Ovary (tissue), 3 donors: Measurements from ENCODE around the gene MYO3B.

Source experiments
- POLR2A ChIP-seq: fragments of 450-650 bp; IDR thresholded peaks from one replicate; pipeline ENCODE4 v1.6.1; 2017; ENCODE audit warnings: antibody characterized with exemption, mild to moderate bottlenecking, moderate library complexity
- TF ChIP-seq, protein P1 (sequence below), 3 donors: fragments of 450-650 bp in 2 of 3; fragments of 200-600 bp in 1 of 3; IDR thresholded peaks; one replicate each; pipeline versions ENCODE4 v1.5.1 to v1.8.0; 2016 to 2022; ENCODE audit warnings: antibody characterized with exemption in 3 of 3, mild to moderate bottlenecking in 1 of 3
- donor health status: DM: no; HTN: no; CAD: no.

DNA sequence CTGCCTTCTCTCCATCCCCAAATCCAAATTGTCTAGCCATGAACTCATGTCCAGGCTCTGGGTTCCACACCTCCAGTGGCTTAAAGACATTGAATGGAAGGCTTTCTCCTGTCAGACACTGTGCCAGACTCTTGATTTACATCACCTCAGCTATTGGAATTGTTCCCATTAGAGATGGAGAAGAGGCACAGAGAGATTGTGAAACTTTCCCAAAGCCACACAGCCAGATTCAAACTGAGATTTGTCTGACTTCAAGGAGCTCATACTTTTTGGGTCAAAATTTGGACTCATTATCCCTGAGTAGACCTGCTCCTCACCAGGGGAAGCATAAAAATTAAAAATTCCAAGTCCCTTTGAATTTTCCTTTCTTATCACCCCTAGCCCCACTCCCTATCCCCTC lies 18.9 kb upstream of the MYO3B start:
- TF ChIP-seq, protein P1, sequence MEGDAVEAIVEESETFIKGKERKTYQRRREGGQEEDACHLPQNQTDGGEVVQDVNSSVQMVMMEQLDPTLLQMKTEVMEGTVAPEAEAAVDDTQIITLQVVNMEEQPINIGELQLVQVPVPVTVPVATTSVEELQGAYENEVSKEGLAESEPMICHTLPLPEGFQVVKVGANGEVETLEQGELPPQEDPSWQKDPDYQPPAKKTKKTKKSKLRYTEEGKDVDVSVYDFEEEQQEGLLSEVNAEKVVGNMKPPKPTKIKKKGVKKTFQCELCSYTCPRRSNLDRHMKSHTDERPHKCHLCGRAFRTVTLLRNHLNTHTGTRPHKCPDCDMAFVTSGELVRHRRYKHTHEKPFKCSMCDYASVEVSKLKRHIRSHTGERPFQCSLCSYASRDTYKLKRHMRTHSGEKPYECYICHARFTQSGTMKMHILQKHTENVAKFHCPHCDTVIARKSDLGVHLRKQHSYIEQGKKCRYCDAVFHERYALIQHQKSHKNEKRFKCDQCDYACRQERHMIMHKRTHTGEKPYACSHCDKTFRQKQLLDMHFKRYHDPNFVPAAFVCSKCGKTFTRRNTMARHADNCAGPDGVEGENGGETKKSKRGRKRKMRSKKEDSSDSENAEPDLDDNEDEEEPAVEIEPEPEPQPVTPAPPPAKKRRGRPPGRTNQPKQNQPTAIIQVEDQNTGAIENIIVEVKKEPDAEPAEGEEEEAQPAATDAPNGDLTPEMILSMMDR (IDR thresholded peaks at IDR 0.05) = no peak
- TF ChIP-seq POLR2A = no peak
